Transverse colon (tissue), 4 donors: ENCODE results near the gene PSMD3. TPM values are rescaled to one million over a fixed set of nuclear protein-coding genes. Genes with fewer than 3 reads are reported as not detected.

ENCODE experiments used
- DNase-seq: peaks from one replicate; pipeline ENCODE4 v3.0.0-alpha.2; 2019
- H3K27ac ChIP-seq, 4 donors: fragments of 200-600 bp; sonication (generic); 2 replicates each; pipeline ENCODE4 v1.5.1; 2016 to 2018; ENCODE audit warnings: inconsistent platforms in 4 of 4
- H3K27me3 ChIP-seq: fragments of 200-600 bp; sonication (generic); 2 replicates; pipeline ENCODE4 v1.5.1; 2017; ENCODE audit warnings: inconsistent platforms
- H3K36me3 ChIP-seq, 4 donors: fragments of 200-600 bp; sonication (generic); 2 replicates each; pipeline ENCODE4 v1.5.1; 2017 to 2019; ENCODE audit warnings: inconsistent platforms in 4 of 4
- H3K4me1 ChIP-seq, 4 donors: fragments of 200-600 bp; sonication (generic); 2 replicates each; pipeline ENCODE4 v1.5.1; 2017 to 2020; ENCODE audit warnings: inconsistent platforms in 4 of 4
- H3K4me3 ChIP-seq, 4 donors: fragments of 200-600 bp; sonication (generic); 1 replicate in 1 of 4; 2 replicates in 3 of 4; pipeline versions ENCODE4 v1.5.1 to v1.6.1; 2017 to 2019; ENCODE audit warnings: inconsistent platforms in 4 of 4
- H3K9me3 ChIP-seq, 2 donors: fragments of 200-600 bp; sonication (generic); 2 replicates each; pipeline ENCODE4 v1.5.1; 2017 to 2019; ENCODE audit warnings: inconsistent platforms in 2 of 2
- CTCF ChIP-seq, 5 experiments: fragments of 200-600 bp in 3 of 5; fragments of 450-650 bp in 2 of 5; sonication (generic) in 3 of 5; IDR thresholded peaks; 1 replicate in 2 of 5; 2 replicates in 3 of 5; pipeline ENCODE4 v1.5.1; 2016 to 2017; ENCODE audit warnings: antibody characterized with exemption in 5 of 5, inconsistent platforms in 3 of 5, mild to moderate bottlenecking in 2 of 5, moderate library complexity in 1 of 5
- EP300 ChIP-seq: sonication (generic); formaldehyde crosslinking; IDR thresholded peaks from one replicate; pipeline ENCODE4 v1.6.1; 2017; ENCODE audit warnings: antibody characterized with exemption, low read depth
- POLR2A ChIP-seq: fragments of 450-650 bp; IDR thresholded peaks from one replicate; pipeline ENCODE4 v1.6.1; 2016; ENCODE audit warnings: antibody characterized with exemption, mild to moderate bottlenecking, moderate library complexity
- POLR2AphosphoS5 ChIP-seq, 3 donors: sonication (generic); formaldehyde crosslinking; IDR thresholded peaks; one replicate each; pipeline ENCODE4 v1.6.1; 2016; ENCODE audit warnings: antibody characterized with exemption in 3 of 3
- WGBS, 2 donors: methylation state at CpG; one replicate each; pipeline ENCODE4 v1.1.5; 2018; ENCODE audit warnings: low coverage in 1 of 2; 5-methylcytosine and 5-hydroxymethylcytosine counted together
- in situ Hi-C, 4 donors: fragments of 200-750 bp; cut with MboI; loops; one replicate each; pipeline versions ENCODE4 v1.15.0 to v1.15.1; 2017; ENCODE audit warnings: low sequenced_read_pairs in 3 of 4, low pct_ligation_motif_present in 1 of 4, low pct_unique_long_range_greater_than_20kb in 1 of 4
- intact Hi-C: fragments of 100-400 bp; cut with DNase I; formaldehyde crosslinking; loops from one replicate; pipeline ENCODE4 v1.15.1; 2023; ENCODE audit warnings: low total_unique reads
- total RNA-seq, 4 donors: library from RNA; depleted of rRNA; stranded (reverse); fragments of >200 nt; gene quantifications; one replicate each; pipeline ENCODE4 v1.1.0, GENCODE V29; 2016

Gene PSMD3
- total RNA-seq, 4 donors from 2014 or later = 80.7 to 117 (median 112) TPM

- no peaks in the 10 kb centered on the region for H3K36me3 ChIP-seq
- WGBS, 2 donors = 64% methylated on average over 6 of the region's 6 CpGs; no CpG with 5 or more reads in 1 of the 2 donors
- intact Hi-C loops = no loop called here
- H3K9me3 ChIP-seq = no peaks in the 10 kb centered on the region
- H3K27me3 ChIP-seq = no peaks in the 10 kb centered on the region
- H3K4me1 ChIP-seq = peaks cover 0 to 15% (median 11%) of the 10 kb centered on the region in 4 donors
- no peak for DNase-seq
- no peak for TF ChIP-seq POLR2A
- H3K4me3 ChIP-seq = no peak within 1 kb of the TSS
- H3K27ac ChIP-seq = no peak within 1 kb of the TSS
- in situ Hi-C loops = no loop called here
These were observed 17.9 kb upstream of the PSMD3 start, which contains the start of gene GSDMA for GRCh38 chr17:39962642-39963220. GSDMA (plus strand) TSS chr17:39963004; CDS start chr17:39965688, 2,684 bp downstream.

- no peak for DNase-seq
- Histone ChIP-seq H3K36me3 (no peaks in the 10 kb centered on the region), H3K4me1 (peaks cover 0 to 17% (median 13%) of the 10 kb centered on the region in 4 donors), H3K27me3 (no peaks in the 10 kb centered on the region), H3K27ac (no peak overlapping the region), H3K9me3 (no peaks in the 10 kb centered on the region), H3K4me3 (no peak overlapping the region)
- intact Hi-C loops = no loop called here
- 69% methylated on average over 6 of the region's 6 CpGs; no CpG with 5 or more reads in 1 of the 2 donors for WGBS, 2 donors
- TF ChIP-seq POLR2A (no peak), CTCF (IDR thresholded peaks at IDR 0.05) (no peak), POLR2AphosphoS5 (IDR thresholded peaks at IDR 0.05) (no peak), EP300 (no peak)
- in situ Hi-C loops = no loop called here
These were observed 16.8 kb upstream of the PSMD3 start for GRCh38 chr17:39963829-39964228.

GRCh38 chr17:39965017-39965699, 15.4 kb upstream of the PSMD3 start:
- 68 to 74% methylated on average over 2 to 8 of the region's 8 CpGs for WGBS, 2 donors
- peaks cover 0 to 23% (median 17%) of the 10 kb centered on the region in 4 donors for H3K4me1 ChIP-seq
- TF ChIP-seq POLR2A (no peak), POLR2AphosphoS5 (IDR thresholded peaks at IDR 0.05) (peak in 1 of 3 donors; percentile 31), CTCF (IDR thresholded peaks at IDR 0.05) (no peak), EP300 (no peak)
- no peaks in the 10 kb centered on the region for H3K9me3 ChIP-seq
- H3K36me3 ChIP-seq = no peaks in the 10 kb centered on the region
- no peak overlapping the region for H3K4me3 ChIP-seq
- no peaks in the 10 kb centered on the region for H3K27me3 ChIP-seq
- H3K27ac ChIP-seq = no peak overlapping the region
- in situ Hi-C loops (no loop called here), intact Hi-C loops (no loop called here)
- DNase-seq = no peak

GRCh38 chr17:39966771-39967170, 13.8 kb upstream of the PSMD3 start:
- intact Hi-C loops (no loop called here), in situ Hi-C loops (no loop called here)
- Histone ChIP-seq H3K4me1 (peaks cover 0 to 24% (median 16%) of the 10 kb centered on the region in 4 donors), H3K4me3 (no peak overlapping the region), H3K27me3 (no peaks in the 10 kb centered on the region), H3K9me3 (no peaks in the 10 kb centered on the region), H3K27ac (no peak overlapping the region), H3K36me3 (no peaks in the 10 kb centered on the region)
- DNase-seq = no peak
- TF ChIP-seq EP300 (no peak), CTCF (IDR thresholded peaks at IDR 0.05) (no peak), POLR2AphosphoS5 (IDR thresholded peaks at IDR 0.05) (no peak), POLR2A (no peak)
- WGBS, 2 donors = 64% methylated on average over 6 of the region's 6 CpGs; no CpG with 5 or more reads in 1 of the 2 donors
